H9 (cell line): ENCODE data around the gene NXN. TPM values are rescaled to one million over a fixed set of nuclear protein-coding genes. Genes with fewer than 3 reads are reported as not detected.

Source experiments
- microRNA-seq: library from miRNA; unstranded; fragments of <30 nt; microRNA quantifications from one replicate; pipeline ENCODE4, GENCODE V29; 2020; ENCODE audit warnings: borderline microRNAs expressed
- total RNA-seq: library from RNA; stranded (reverse); gene quantifications from 2 replicates; pipeline ENCODE4 v1.2.1, GENCODE V29; 2021

NXN gene
- total RNA-seq, 1 experiment from 2014 or later: 93.6 TPM

Small RNA genes lying within 50 kb of the gene (microRNA-seq; reads per million reads assigned to microRNA genes)
- 0.46 reads per million for gene MIR3183

Other genes starting within 250 kb of the NXN start
- 27.3 and 29.6 TPM in 2 replicates for gene TLCD3A, start 247.2 kb downstream of the NXN start, total RNA-seq
- gene GEMIN4, start 227.5 kb downstream of the NXN start, total RNA-seq: 54.7 and 56.8 TPM in 2 replicates
- gene GLOD4, start 197.5 kb downstream of the NXN start, total RNA-seq: 99.8 and 106 TPM in 2 replicates
- 24.3 and 25.3 TPM in 2 replicates for gene MRM3, start 197.4 kb downstream of the NXN start, total RNA-seq
- gene TIMM22, start 17.4 kb upstream of the NXN start, total RNA-seq: 23.0 and 23.7 TPM in 2 replicates
- 31.3 and 34.7 TPM in 2 replicates for gene ABR, start 200.2 kb upstream of the NXN start, total RNA-seq